Measurements from ENCODE around the gene SNX14.

Gene SNX14

DNA sequence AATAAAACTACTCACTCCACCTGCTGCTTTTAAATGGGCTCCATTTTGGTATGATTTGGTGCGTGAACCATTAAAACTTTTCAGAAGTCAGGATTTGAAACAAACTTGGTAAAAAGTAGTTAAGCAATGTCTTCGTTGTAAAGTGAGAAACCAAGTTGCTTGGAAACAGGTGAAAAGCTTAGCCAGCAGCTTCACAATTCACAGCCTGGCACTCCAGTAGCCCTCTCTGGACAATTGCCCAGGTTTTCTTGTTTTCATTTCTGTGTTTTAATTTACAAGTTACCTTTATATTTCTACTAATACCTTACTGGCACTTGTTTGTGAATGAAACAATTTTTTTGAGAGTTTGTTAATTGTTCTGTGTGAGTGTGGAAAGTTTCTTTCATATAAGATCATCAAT, 131.0 kb downstream of the SNX14 start:
- DNase-seq (ENCODE audit: low spot score), result no peak

DNA sequence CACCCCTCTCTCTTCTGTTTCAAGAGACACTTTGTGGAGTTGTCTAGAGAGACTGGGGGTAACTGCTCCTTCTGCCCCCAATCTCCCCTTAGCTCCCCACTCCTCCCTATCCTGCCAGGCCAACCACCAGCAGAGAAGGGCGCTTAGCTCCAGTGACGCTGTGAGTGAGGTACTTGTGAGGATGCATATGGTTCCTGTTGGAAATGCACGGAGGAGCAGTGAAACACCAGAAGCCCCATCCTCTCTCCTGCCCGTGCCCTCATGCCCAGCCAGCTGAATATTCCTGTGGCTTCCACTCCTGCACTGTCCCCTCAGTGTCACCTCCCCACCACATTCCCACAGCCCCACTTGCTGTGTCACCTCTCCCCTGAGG, 131.9 kb downstream of the SNX14 start:
- DNase-seq (ENCODE audit: low spot score), result no peak

DNA sequence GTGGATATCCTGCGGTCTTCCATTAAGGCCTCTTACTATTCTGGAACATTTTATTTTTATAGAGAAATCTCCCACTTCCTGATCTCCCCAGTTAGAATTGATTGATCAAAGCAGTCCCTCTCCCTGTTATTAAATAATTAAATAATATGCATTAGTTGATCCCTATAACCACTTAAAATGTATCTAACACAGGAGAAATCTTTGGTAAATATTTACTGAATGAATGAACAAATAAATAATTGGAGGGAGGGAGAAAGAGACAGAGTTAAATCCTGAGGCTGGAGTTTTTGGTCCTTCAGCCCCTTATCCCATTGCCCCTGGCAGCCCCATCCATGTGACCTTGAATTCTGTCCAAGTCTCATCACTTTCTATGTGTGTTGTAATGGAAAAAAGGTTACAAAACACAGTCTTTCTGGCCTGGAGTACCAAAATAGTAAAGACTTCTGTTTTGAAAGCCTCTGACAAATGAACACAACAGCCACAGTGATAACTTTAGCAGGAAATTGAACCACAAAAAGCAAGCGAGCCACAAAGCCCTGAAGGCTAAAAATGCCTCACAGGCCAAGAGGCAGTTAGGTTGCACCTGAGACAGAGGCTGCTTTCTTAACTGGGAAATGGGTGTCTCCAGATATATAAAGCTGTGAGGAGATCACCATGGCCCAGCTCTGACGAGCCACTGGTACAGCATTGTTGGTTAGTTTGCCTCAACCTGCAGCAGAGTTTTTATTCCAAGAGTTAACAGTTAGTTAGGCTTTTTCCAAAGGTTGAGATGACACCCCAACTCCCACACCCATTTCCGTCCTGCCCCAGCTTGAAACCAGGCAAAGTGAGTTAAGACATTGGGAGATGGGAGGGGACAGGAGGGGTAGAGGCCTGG, 132.5 kb downstream of the SNX14 start:
- no peak for DNase-seq (ENCODE audit: low spot score)

DNA sequence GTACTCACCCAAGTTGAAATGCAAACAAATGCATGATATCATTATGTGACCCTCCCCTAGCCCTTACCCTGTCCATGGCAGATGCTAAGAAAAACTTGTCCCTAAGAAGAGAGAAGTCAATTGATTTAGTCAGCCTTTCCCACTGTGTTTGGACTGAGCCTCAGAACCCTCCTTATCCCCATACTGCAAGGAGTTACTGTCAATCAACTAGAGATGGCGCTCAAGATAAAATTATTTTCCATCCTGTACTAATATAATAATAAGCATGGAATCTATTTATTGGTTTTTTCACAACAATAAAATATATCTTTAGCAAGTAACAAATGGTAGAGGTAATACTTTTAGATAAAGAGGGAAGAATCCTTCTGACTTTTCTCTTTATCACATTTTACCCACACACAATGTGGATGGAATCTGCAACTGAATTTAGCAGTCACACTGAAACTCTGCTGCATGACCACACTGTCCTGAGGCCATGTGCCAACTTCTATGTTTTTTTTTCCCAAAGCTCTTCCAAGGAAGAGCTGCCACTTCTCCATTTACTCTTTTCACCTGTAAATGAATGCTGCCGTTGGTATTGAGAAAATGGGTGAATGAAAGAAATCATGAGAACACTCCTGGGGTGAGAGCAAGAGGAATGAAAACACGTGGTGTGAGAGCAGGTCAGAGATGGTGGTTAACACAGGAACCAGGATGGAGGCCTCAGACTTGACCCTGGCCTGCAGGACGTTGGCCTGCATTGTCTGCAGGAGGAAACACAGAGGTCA, 133.3 kb downstream of the SNX14 start:
- no peak for DNase-seq (ENCODE audit: low spot score)

DNA sequence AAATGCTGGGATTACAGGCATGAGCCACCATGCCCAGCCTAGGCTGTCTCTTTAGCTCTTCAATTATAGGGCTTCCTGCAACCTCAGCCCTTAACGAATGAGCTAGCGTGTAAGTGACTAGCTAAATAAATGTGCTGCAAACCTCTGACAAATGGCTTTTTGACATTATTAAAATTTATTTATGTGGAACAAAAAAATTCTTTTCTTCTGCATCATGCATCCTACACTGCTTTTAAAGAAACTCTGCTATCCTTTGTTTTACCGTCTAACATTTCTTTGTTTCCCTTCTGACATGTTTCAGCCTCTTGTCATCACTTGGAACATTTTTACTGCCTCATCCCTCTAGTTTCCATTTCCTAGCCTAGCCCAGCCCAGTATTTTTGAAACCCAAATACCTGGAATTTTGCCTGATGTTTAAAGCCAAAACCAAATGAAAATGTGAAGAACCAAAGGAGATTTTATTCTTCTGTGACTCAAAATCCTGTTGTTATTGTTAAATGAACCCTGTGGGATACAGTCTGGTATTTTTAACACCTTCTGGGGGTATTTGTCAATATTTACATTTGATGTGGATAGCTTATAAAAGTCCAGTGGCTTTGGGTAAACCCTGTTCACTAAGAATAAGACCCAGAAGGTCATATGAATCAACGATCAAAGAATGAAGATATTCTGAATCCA, 134.3 kb downstream of the SNX14 start:
- no peak for DNase-seq (ENCODE audit: low spot score)

DNA sequence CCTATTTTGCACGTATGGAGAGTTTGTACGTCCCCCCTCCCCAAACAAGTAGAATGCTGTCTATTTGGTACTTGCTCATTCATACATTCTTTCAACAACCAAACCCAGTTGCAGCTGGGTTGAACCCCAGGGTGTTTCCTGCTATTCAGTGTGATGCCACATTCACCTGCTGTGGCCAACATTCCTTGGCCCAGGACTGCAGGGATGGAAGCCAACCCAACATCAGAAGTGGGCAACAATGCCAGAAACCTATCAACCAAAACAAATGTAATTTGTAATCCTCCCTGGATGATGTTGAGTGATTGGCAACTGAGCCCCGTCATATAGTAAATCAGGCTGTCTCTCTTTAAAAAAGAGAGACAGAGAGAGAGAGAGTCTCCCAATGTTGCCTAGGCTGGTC, 134.9 kb downstream of the SNX14 start:
- no peak for DNase-seq (ENCODE audit: low spot score)

DNA sequence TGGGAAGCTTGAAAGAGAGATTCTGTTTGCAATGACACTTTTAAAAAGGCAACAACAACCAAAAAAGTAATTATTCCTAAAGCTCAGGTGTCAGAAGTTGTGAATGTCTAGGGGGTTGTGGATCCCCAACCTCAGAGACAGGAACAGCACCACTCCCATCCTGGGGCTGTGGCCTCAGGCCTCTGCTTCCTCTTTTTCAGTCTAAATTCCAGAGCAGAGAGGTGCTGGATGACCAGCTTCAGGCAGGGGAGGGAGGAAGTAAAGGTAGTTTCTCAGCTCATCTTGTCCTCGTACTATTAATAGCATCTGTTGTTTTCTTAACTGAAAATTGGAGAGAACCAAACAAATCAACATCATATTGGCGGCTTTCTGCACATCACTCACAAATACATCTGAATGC, 135.5 kb downstream of the SNX14 start:
- DNase-seq (ENCODE audit: low spot score), result no peak

DNA sequence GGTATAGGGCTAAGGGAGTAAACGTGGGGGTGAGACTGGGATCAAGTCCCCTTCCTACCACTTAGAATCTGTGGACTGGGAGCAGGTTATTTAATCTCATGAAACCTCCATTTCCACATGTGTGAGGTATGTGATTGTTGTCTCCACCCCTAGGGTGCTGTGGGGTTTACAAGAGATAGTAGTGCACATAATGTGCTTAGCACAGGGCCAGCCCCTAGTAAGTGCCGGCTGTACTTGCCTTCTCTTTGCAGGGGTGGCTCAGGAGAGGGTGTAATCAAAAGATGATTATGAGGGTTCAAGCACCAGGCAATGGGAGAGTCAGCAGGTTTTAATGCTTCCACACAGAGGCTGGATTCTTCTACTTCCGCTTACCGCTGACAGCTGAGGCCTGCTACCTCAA, 136.9 kb downstream of the SNX14 start:
- no peak for DNase-seq (ENCODE audit: low spot score)
